Mesenchymal stem cell (in vitro differentiated cells and primary cell): ENCODE results near the gene C2orf68.

ENCODE experiments used
- DNase-seq: peaks from one replicate; pipeline ENCODE4 v3.0.0-alpha.2; 2013
- H2AFZ ChIP-seq: one replicate; pipeline ENCODE4 v1.6.1; 2013; ENCODE audit warnings: low read depth, mild to moderate bottlenecking, control low read depth, inconsistent platforms, low read length, moderate library complexity
- H2AK5ac ChIP-seq: 2 replicates; pipeline ENCODE4 v1.6.1; 2013; ENCODE audit warnings: low read length, moderate library complexity, mild to moderate bottlenecking, inconsistent platforms; ENCODE audit not compliant: severe bottlenecking
- H2BK120ac ChIP-seq: one replicate; pipeline ENCODE4 v1.6.1; 2013; ENCODE audit warnings: low read depth, mild to moderate bottlenecking, inconsistent platforms, low read length, moderate library complexity
- H2BK12ac ChIP-seq, 2 experiments: one replicate each; pipeline ENCODE4 v1.6.1; 2013; ENCODE audit warnings: inconsistent platforms in 2 of 2, low read length in 2 of 2, mild to moderate bottlenecking in 2 of 2, moderate library complexity in 2 of 2, control low read depth in 1 of 2
- H2BK15ac ChIP-seq: one replicate; pipeline ENCODE4 v1.6.1; 2013; ENCODE audit warnings: mild to moderate bottlenecking, low read depth, inconsistent platforms; ENCODE audit not compliant: poor library complexity, severe bottlenecking
- H2BK5ac ChIP-seq: 2 replicates; pipeline ENCODE4 v1.6.1; 2013; ENCODE audit warnings: low read depth, mild to moderate bottlenecking, low read length, control low read depth, inconsistent platforms; ENCODE audit not compliant: poor library complexity, severe bottlenecking
- H3K14ac ChIP-seq, 2 experiments: one replicate each; pipeline ENCODE4 v1.6.1; 2013; ENCODE audit warnings: inconsistent platforms in 2 of 2, low read length in 2 of 2, control low read depth in 1 of 2, mild to moderate bottlenecking in 1 of 2, moderate library complexity in 1 of 2
- H3K18ac ChIP-seq, 2 experiments: one replicate each; pipeline ENCODE4 v1.6.1; 2013; ENCODE audit warnings: inconsistent platforms in 2 of 2, low read length in 2 of 2, control low read depth in 1 of 2, low read depth in 1 of 2, mild to moderate bottlenecking in 1 of 2
- H3K23ac ChIP-seq, 2 experiments: one replicate each; pipeline ENCODE4 v1.6.1; 2013; ENCODE audit warnings: inconsistent platforms in 2 of 2, low read length in 2 of 2, mild to moderate bottlenecking in 2 of 2, moderate library complexity in 2 of 2, control low read depth in 1 of 2
- H3K27ac ChIP-seq: 2 replicates; pipeline ENCODE4 v1.5.1; 2013; ENCODE audit warnings: mild to moderate bottlenecking, moderate library complexity, low read length, control low read depth, inconsistent platforms; ENCODE audit not compliant: poor library complexity, severe bottlenecking
- H3K27me3 ChIP-seq, 2 experiments: 2 replicates each; pipeline versions ENCODE4 v1.6.1 to v1.7.0; 2013; ENCODE audit warnings: low read length in 2 of 2, mild to moderate bottlenecking in 2 of 2, moderate library complexity in 2 of 2, control low read depth in 1 of 2, inconsistent platforms in 1 of 2; ENCODE audit not compliant: control insufficient read depth in 1 of 2, insufficient read depth in 1 of 2
- H3K36me3 ChIP-seq, 2 experiments: 2 replicates each; pipeline versions ENCODE4 v1.6.1 to v1.7.0; 2013; ENCODE audit warnings: low read length in 2 of 2, control low read depth in 1 of 2, inconsistent platforms in 1 of 2, low read depth in 1 of 2, mild to moderate bottlenecking in 1 of 2; ENCODE audit not compliant: insufficient read depth in 2 of 2, control insufficient read depth in 1 of 2
- H3K4ac ChIP-seq, 2 experiments: one replicate each; pipeline ENCODE4 v1.6.1; 2013; ENCODE audit warnings: inconsistent platforms in 2 of 2, low read length in 2 of 2, mild to moderate bottlenecking in 2 of 2, moderate library complexity in 2 of 2, control low read depth in 1 of 2, low read depth in 1 of 2
- H3K4me1 ChIP-seq: 2 replicates; pipeline ENCODE4 v1.6.1; 2013; ENCODE audit warnings: low read depth, low read length, control low read depth; ENCODE audit not compliant: control insufficient read depth, insufficient read depth
- H3K4me2 ChIP-seq: 2 replicates; pipeline ENCODE4 v1.6.1; 2013; ENCODE audit warnings: low read length, mild to moderate bottlenecking, inconsistent platforms; ENCODE audit not compliant: poor library complexity, severe bottlenecking
- H3K4me3 ChIP-seq, 2 experiments: 2 replicates each; pipeline versions ENCODE4 v1.5.1 to v1.7.0; 2013; ENCODE audit warnings: low read length in 2 of 2, mild to moderate bottlenecking in 2 of 2, control low read depth in 1 of 2, low read depth in 1 of 2; ENCODE audit not compliant: insufficient read depth in 1 of 2
- H3K79me1 ChIP-seq: replicated peaks from 2 replicates; pipeline ENCODE4 v1.6.1; 2013; ENCODE audit warnings: mild to moderate bottlenecking, control low read depth, low read length, inconsistent platforms; ENCODE audit not compliant: poor library complexity, severe bottlenecking
- H3K9ac ChIP-seq: 2 replicates; pipeline ENCODE4 v1.7.0; 2013; ENCODE audit warnings: mild to moderate bottlenecking, low read length, moderate library complexity
- H3K9me3 ChIP-seq: 2 replicates; pipeline ENCODE4 v1.7.0; 2013; ENCODE audit warnings: mild to moderate bottlenecking, low read length; ENCODE audit not compliant: control insufficient read depth
- H4K8ac ChIP-seq: one replicate; pipeline ENCODE4 v1.6.1; 2013; ENCODE audit warnings: inconsistent platforms, mild to moderate bottlenecking, low read length, moderate library complexity
- H4K91ac ChIP-seq: one replicate; pipeline ENCODE4 v1.6.1; 2013; ENCODE audit warnings: mild to moderate bottlenecking, low read length, inconsistent platforms
- WGBS: methylation state at CpG from one replicate; pipeline ENCODE4 v1.1.7; 2013; ENCODE audit warnings: mixed read lengths; 5-methylcytosine and 5-hydroxymethylcytosine counted together

The C2orf68 gene

DNA sequence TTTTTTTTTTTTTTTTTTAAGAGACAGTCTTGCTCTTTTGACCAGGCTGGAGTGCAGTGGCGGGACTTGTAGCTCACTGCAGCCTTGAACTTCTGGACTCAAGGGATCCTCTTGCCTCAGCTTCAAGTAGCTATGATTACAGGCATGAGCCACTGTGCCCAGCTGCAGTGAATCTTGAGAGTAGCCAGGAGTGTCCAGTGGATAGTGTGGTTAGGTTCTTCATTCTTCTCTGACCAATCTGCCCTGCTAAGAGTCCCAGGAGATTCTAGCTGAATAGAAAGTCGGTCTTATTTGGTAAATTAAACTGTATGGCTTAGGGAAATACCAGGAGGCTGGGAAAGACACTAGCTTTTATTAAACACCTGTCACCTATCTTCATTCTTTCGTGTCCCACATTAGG lies 19.4 kb upstream of the C2orf68 start:
- Histone ChIP-seq H3K4ac (no peak overlapping the region), H3K4me3 (no peak overlapping the region), H2BK12ac (no peak overlapping the region), H3K27ac (no peak overlapping the region), H3K4me2 (no peak overlapping the region), H3K9me3 (no peaks in the 10 kb centered on the region), H2BK15ac (no peak overlapping the region), H4K8ac (no peak overlapping the region), H2BK5ac (no peak overlapping the region), H2AFZ (no peak overlapping the region), H3K79me1 (peaks cover 15% of the 10 kb centered on the region), H2BK120ac (no peak overlapping the region), H3K23ac (no peak overlapping the region), H3K36me3 (peaks cover 57 to 88% of the 10 kb centered on the region in 2 experiments), H3K9ac (no peak overlapping the region), H3K4me1 (no peaks in the 10 kb centered on the region), H3K18ac (no peak overlapping the region), H3K27me3 (no peaks in the 10 kb centered on the region), H4K91ac (no peak overlapping the region), H3K14ac (no peak overlapping the region), H2AK5ac (no peak overlapping the region)
- no peak for DNase-seq
- 87% methylated on average over 3 of the region's 3 CpGs for WGBS

DNA sequence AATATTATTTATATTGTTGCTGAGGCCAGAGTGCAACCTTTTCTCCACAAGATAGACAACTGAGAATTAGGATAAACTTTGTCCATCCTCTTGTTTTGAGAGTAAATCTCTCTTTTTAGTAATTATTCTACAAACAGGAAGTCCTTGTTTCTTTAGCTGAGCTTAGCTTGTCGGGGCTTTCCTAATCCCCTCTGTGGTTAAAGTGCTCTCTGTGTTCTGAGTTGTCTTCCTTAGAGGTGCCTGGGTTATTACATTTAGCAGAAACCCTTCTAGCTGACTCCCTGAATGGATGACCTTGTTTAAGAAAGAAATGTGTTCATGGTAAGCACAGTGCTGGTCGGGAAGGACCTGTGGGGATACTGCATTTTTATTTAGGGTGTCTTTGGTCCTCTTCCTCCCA lies 16.8 kb upstream of the C2orf68 start:
- Histone ChIP-seq H3K27ac (no peak overlapping the region), H2AK5ac (no peak overlapping the region), H4K91ac (no peak overlapping the region), H3K9ac (no peak overlapping the region), H2BK120ac (no peak overlapping the region), H2BK12ac (no peak overlapping the region), H2AFZ (no peak overlapping the region), H3K27me3 (no peaks in the 10 kb centered on the region), H3K79me1 (peaks cover 20% of the 10 kb centered on the region), H3K4me2 (no peak overlapping the region), H3K4me1 (no peaks in the 10 kb centered on the region), H3K4ac (no peak overlapping the region), H4K8ac (no peak overlapping the region), H3K4me3 (no peak overlapping the region), H3K36me3 (peaks cover 67 to 92% of the 10 kb centered on the region in 2 experiments), H3K23ac (no peak overlapping the region), H3K14ac (no peak overlapping the region), H3K18ac (no peak overlapping the region), H2BK5ac (no peak overlapping the region), H2BK15ac (no peak overlapping the region), H3K9me3 (no peaks in the 10 kb centered on the region)
- peak; percentile 56 for DNase-seq
- 61% methylated on average over 2 of the region's 2 CpGs for WGBS

DNA sequence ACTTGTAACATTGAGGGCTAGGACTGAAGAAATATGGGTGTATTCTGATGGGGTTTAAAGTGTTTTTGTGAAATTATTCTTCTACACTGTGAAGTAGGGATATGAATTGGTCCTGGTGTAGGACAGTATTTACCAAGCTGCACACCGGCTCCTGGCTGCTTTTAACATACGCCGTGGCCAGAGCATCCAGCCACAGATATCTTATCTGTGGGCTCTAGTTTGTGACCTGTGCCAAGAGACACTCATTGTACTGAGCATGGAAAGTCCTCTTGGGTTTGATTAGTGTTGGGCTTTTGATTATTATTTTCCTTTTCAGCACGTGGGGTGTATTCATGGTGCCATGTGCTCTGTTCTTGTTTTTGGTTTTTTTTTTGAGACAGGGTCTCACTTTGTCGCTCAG lies 12.1 kb upstream of the C2orf68 start:
- no peak overlapping the region for H3K18ac ChIP-seq
- WGBS = 98% methylated on average over 5 of the region's 5 CpGs

DNA sequence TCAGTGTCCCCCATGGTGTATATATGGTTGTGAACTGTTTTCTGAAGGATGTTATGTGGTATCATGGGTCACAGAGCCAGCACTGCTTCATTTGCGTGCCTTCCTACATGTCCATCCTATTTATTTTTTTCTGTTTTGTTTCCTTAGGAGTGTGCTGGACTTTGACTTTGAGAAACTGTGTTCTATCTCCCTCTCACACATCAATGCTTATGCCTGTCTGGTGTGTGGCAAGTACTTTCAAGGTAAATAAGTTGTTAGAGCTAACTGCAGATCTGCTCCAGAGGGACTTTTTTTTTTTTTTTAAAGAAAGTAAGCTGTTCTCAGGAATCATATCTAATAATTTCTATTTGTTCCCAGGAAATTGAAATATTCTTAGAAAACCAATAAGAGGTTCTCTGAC lies 9.5 kb upstream of the C2orf68 start:
- no peak overlapping the region for H2BK15ac ChIP-seq
- H3K79me1 ChIP-seq = peaks cover 22% of the 10 kb centered on the region
- no peak overlapping the region for H3K14ac ChIP-seq
- H3K9me3 ChIP-seq = no peaks in the 10 kb centered on the region
- no peak overlapping the region for H3K18ac ChIP-seq
- no peak overlapping the region for H2AK5ac ChIP-seq
- no peak for DNase-seq
- WGBS = no CpG with 5 or more reads among the region's 1 CpG
- no peak overlapping the region for H3K9ac ChIP-seq
- no peak overlapping the region for H3K4me3 ChIP-seq
- no peak overlapping the region for H3K4me2 ChIP-seq
- no peak overlapping the region for H4K8ac ChIP-seq
- no peak overlapping the region for H2BK5ac ChIP-seq
- H2BK120ac ChIP-seq = no peak overlapping the region
- H3K36me3 ChIP-seq = peaks cover 46 to 71% of the 10 kb centered on the region in 2 experiments
- H3K23ac ChIP-seq = no peak overlapping the region
- no peaks in the 10 kb centered on the region for H3K27me3 ChIP-seq
- no peak overlapping the region for H3K4ac ChIP-seq
- no peak overlapping the region for H2AFZ ChIP-seq
- no peak overlapping the region for H3K27ac ChIP-seq
- no peak overlapping the region for H2BK12ac ChIP-seq
- H4K91ac ChIP-seq = no peak overlapping the region
- H3K4me1 ChIP-seq = peaks cover 8% of the 10 kb centered on the region

More for the DNA sequence above, 12.1 kb upstream of the C2orf68 start:
- no peaks in the 10 kb centered on the region for H3K27me3 ChIP-seq
- no peak overlapping the region for H2BK120ac ChIP-seq
- H3K14ac ChIP-seq = no peak overlapping the region
- H3K9me3 ChIP-seq = no peaks in the 10 kb centered on the region
- H3K36me3 ChIP-seq = peaks cover 58 to 88% of the 10 kb centered on the region in 2 experiments
- H4K91ac ChIP-seq = no peak overlapping the region
- no peak overlapping the region for H2AFZ ChIP-seq
- no peak overlapping the region for H2BK12ac ChIP-seq
- H4K8ac ChIP-seq = no peak overlapping the region
- H3K23ac ChIP-seq = no peak overlapping the region
- no peak overlapping the region for H3K4me3 ChIP-seq
- no peak overlapping the region for H3K9ac ChIP-seq
- peak overlapping the region; percentile 61 for H2BK5ac ChIP-seq
- DNase-seq = no peak
- peaks cover 1% of the 10 kb centered on the region for H3K4me1 ChIP-seq
- peaks cover 23% of the 10 kb centered on the region for H3K79me1 ChIP-seq
- no peak overlapping the region for H2AK5ac ChIP-seq
- no peak overlapping the region for H2BK15ac ChIP-seq
- H3K27ac ChIP-seq = no peak overlapping the region
- no peak overlapping the region for H3K4me2 ChIP-seq
- no peak overlapping the region for H3K4ac ChIP-seq
